Urinary bladder (tissue), 4 donors: ENCODE results near the gene BSPRY. TPM values are rescaled to one million over a fixed set of nuclear protein-coding genes. Genes with fewer than 3 reads are reported as not detected.
"Not testable (repeated sequence)": the region's sequence is repeated elsewhere in the genome, so short reads cannot be mapped to it uniquely, and the experiment has no call there.

Source experiments
- DNase-seq: peaks from one replicate; pipeline ENCODE4 v3.0.0-alpha.2; 2015; ENCODE audit errors: extremely low spot score
- H3K27ac ChIP-seq: one replicate; pipeline ENCODE4 v1.5.1; 2013; ENCODE audit warnings: low read depth, mild to moderate bottlenecking, moderate library complexity
- H3K36me3 ChIP-seq: one replicate; pipeline ENCODE4 v1.6.1; 2013; ENCODE audit warnings: mild to moderate bottlenecking, moderate library complexity; ENCODE audit not compliant: insufficient read depth
- H3K4me1 ChIP-seq: one replicate; pipeline ENCODE4 v1.6.1; 2013; ENCODE audit warnings: mild to moderate bottlenecking, moderate library complexity; ENCODE audit not compliant: insufficient read depth
- H3K4me3 ChIP-seq: one replicate; pipeline ENCODE4 v1.5.1; 2013; ENCODE audit warnings: low read depth, low read length
- WGBS: extraction: QIAGEN DNeasy Blood & Tissue Kit; methylation state at CpG from one replicate; pipeline ENCODE4 v1.1.7; 2013; 5-methylcytosine and 5-hydroxymethylcytosine counted together
- polyA plus RNA-seq: library from polyadenylated mRNA; stranded (reverse); fragments of 200-250 nt; gene quantifications from one replicate; pipeline ENCODE4 v1.2.3, GENCODE V29; 2013
- total RNA-seq: library from RNA; depleted of rRNA; stranded (reverse); fragments of >200 nt; gene quantifications from one replicate; pipeline ENCODE4 v1.2.3, GENCODE V29; 2014
- donor health status: healthy with polysubstance abuse.
- donor health status: healthy.

The BSPRY gene
- total and polyA plus RNA-seq, 2 donors, result 1.2 to 2.4 TPM

DNA sequence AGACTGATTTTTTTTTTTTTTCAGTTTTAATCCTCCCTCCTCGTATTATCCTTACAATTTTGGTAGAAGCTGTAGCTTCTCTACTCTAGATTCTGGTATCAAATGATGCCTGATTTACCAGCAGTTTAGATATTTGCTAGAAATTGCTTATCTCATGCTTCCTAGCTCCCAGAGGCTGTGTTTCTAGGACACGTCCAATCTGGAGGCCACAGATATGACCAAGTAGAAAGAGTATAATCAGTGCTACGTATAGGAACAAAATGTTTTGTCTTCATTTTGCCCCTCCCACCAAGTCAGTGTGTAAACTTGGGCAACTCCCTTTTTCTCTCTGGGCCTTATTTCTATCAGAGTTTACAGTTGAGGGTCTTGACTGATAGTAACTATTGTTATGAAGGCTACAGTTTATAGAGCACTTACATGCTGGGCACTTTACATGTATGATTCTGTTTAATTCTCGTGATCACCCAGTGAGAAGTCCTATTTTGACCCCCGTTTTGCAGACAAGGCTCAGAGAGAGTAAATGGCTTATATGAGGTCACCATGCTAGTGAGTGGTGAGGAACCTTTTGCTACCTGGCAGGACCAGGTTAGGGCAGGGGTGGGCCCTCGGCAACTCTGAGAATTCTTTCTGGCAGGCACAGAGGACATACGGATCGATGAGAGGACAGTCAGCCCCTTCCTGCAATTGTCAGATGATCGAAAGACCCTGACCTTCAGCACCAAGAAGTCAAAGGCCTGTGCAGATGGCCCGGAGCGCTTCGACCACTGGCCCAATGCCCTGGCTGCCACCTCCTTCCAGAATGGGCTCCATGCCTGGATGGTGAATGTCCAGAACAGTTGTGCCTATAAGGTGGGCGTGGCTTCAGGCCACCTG is 19.9 kb downstream of the BSPRY start:
- no peak overlapping the region for H3K27ac ChIP-seq

DNA sequence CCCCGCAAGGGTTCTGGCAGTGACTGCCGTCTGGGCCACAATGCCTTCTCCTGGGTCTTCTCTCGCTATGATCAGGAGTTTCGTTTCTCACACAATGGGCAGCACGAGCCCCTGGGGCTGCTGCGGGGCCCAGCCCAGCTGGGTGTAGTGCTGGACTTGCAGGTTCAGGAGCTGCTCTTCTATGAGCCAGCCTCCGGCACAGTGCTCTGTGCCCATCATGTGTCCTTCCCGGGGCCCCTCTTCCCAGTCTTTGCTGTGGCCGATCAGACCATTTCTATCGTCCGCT is 20.5 kb downstream of the BSPRY start:
- Histone ChIP-seq H3K36me3 (peaks cover 4% of the 10 kb centered on the region), H3K4me3 (no peak overlapping the region), H3K27ac (no peak overlapping the region), H3K4me1 (no peaks in the 10 kb centered on the region)
- DNase-seq, result no peak
- WGBS, result 87% methylated on average over 11 of the region's 11 CpGs

More for the DNA sequence above, 19.9 kb downstream of the BSPRY start:
- H3K36me3 ChIP-seq, result peaks cover 4% of the 10 kb centered on the region
- DNase-seq, result no peak
- no peaks in the 10 kb centered on the region for H3K4me1 ChIP-seq
- 77% methylated on average over 13 of the region's 13 CpGs for WGBS
- no peak overlapping the region for H3K4me3 ChIP-seq

DNA sequence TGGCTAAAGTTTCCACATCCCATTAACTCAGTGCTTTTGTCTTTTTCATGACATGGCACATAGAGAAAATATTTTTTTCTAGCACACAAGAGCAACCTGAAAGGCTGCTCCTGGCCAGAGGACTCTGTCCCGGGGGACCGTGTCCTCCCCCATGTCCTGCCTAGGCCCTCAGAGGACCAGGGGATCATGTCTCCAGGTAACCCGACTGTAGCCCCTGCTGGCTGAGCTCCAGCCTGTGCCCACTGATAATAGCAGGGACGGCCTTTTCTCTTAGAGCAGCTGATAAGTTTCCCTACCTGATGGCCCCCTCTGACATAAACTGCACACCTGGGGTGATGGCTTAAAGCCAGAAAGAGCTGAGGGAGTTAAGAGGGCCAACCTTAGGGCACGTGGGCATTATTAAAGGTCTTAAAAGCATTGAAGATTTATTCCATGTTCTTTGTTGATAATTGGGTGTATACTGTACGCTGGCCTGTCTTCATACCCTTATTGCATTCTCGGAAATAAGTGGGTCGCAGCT is 21.5 kb downstream of the BSPRY start:
- H3K36me3 ChIP-seq, result peaks cover 4% of the 10 kb centered on the region
- no peak for DNase-seq
- no peak overlapping the region for H3K27ac ChIP-seq
- no peak overlapping the region for H3K4me3 ChIP-seq
- WGBS, result 73% methylated on average over 8 of the region's 8 CpGs
- no peaks in the 10 kb centered on the region for H3K4me1 ChIP-seq

DNA sequence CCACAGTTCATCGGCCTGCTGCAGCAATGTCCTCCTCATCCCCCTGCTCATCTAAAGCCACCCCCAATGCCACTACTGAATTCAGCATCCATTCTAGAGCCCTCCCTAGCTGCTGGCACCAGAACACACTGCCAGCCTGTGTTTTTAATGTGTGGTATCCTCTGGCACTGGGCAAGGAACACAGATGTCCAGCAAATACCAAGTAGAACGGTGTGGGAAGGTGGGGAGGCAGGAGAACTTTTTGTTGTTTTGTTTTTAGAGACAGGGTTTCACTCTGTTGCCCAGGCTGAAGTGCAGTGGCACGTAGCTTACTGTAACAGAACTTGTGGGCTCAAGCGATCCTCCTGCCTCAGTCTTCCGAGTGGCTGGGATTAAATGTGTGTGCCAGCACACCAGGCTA is 22.7 kb downstream of the BSPRY start:
- 90% methylated on average over 5 of the region's 5 CpGs for WGBS
- DNase-seq, result no peak
- Histone ChIP-seq H3K4me1 (no peaks in the 10 kb centered on the region), H3K4me3 (no peak overlapping the region), H3K36me3 (peaks cover 4% of the 10 kb centered on the region), H3K27ac (no peak overlapping the region)

DNA sequence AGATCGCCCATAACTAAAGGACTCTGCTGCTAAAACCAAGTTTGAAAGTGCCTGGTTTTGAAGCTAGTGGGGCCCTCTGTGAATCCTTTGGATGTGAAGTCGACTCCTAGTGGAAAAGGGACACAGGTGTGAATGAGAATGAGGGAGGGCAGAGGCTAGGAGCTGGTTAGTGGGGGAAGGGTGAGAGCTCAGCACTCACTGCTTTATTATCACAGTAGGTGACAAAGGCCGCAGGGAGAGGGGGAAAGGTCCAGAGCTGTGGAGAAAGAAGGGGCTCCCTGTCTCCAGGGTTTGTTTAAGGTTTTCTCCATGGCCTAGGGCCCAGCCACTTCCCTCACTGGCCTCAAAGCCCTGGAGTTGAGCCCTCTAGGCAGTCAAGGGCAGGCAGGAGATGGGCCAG is 23.9 kb downstream of the BSPRY start:
- H3K4me1 ChIP-seq, result no peaks in the 10 kb centered on the region
- no peak overlapping the region for H3K4me3 ChIP-seq
- peaks cover 4% of the 10 kb centered on the region for H3K36me3 ChIP-seq
- no peak overlapping the region for H3K27ac ChIP-seq
- no peak for DNase-seq
- WGBS, result 67% methylated on average over 3 of the region's 3 CpGs

DNA sequence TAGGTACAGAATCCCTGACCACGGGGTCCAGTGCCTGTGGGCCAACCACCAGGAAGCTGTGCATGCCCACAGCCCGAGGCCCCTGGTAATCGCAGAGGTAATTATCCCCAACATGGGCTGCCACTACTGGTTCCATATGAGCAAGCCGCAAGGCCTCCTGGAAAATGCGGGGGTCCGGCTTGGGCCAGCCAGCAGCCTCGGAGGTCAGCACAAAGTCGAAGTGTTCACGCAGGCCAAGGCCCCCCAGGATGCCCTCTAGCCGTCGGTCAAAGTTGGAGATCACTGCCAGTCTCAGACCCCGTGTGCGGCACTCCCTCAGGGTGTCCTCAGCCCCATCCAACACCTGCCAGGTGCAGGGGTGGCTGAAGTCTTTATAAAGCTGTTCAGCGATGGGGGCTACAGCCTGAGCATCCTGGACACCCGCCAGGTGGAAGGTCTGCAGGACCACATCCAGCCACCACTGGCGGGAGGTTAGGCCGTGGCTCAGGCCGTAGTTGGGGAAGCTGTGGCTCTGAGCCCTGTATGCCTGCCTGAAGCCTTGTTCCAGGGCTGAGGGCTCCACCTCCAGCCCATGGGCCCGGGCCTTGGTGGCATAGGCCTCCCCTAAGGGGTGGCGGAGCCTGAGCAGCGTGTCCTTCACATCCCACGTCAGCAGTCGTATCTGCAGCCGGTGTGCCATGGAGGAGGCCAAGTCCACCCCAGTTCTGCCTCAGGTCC is 24.5 kb downstream of the BSPRY start:
- no peak for DNase-seq
- Histone ChIP-seq H3K36me3 (peaks cover 4% of the 10 kb centered on the region), H3K27ac (no peak overlapping the region), H3K4me1 (no peaks in the 10 kb centered on the region), H3K4me3 (no peak overlapping the region)
- WGBS, result 90% methylated on average over 24 of the region's 24 CpGs

DNA sequence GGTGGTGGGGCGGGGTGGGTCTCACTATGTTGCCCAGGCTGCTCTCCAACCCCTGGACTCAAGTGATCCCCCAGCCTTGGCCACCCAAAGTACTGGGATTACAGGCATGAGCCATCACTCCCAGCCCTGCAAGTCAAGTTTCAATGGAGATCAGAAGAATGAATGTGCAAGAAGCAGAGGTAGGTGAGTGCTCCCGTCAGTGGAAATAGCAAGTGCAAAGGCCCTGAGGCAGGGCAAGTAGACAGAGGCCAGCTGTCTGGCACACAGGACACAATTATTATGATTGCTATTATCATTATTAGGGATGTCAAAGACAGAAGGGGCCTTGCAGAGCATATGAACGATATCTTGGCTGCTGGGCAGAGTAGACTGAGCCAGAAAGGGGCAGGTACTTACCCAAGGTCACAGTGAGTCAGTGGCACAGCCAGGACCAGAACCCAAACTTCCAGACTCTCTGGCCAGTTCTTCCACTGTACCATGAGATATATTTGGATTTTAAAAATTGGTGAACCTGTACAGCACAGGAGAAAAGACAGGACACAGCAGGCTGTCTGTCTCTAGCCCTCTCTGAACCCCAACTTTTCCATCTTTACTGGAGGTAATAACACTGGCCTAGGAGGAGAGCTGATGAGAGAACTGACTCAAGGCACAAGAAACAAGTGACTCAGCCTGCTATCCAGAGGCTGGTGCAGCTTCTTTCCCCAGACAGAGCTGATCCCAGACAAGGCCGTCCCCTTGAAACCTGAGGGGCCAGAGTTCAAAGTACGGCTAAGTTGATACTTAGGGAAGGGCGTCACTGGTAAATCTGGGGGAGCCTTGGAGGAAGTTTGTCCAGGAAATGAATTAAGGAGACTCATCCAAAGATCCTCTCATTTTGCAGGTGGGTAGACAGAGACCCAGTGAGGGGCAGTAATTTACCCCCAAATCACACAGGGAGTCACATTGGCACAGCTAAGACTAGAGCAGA is 26.0 kb downstream of the BSPRY start:
- no peak overlapping the region for H3K27ac ChIP-seq
- H3K36me3 ChIP-seq, result peaks cover 4% of the 10 kb centered on the region
- no peak for DNase-seq
- no peaks in the 10 kb centered on the region for H3K4me1 ChIP-seq
- no peak overlapping the region for H3K4me3 ChIP-seq
- WGBS, result 86% methylated on average over 6 of the region's 6 CpGs

DNA sequence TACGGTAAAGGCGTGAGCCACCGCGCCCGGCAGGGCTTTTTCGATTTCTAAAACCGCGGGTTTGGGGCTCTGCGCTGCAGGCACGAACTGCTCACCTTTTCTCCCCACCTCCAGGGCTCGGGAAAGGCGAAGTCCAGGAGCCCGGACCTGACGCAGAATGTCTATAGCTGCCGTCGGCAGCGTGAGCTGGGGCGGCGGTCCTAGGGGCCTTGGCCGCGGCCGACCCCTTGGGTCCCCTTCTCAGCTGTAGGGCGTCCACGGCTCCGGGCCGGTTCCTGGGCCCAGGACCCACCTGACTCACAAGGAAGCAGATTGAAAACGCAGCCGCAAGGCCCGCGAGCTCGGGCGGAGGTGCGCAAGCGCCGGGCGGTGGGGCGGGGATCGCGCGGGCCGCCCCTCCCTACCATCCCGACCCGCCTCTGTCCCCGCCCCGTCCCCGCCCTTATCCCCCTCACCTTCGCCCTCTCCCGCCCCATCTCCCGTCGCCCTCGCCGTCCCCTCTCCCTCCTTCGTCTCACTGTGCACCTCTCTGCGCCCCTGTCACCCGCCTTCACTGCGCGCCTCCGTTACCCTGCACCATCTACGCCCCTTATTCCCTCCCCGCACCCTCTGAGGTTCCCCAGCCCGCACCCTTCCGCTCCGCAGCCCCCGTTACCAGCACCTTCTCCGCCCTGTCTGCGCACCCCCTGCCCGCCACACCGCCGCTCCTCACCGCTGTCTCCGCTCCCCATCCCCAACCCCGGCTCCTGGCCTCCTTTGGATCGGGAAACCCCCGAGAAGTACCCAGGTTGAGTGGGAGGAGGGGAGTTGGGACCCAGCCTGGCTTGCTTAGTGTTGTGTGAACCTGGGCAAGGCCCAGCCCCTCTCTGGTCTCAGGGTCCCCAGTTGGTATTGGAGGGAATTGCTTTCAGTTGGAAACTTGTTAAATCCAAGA is 27.6 kb downstream of the BSPRY start, which contains the start of gene HDHD3:
HDHD3 (minus strand) TSS at position 353 of the 934 bp plus-strand sequence. CDS start 2,632 bp downstream, outside the sequence.
- H3K4me1 ChIP-seq, result no peaks in the 10 kb centered on the region
- H3K27ac ChIP-seq, result peak within 1 kb of the TSS; percentile 72
- DNase-seq, result peak; percentile 46
- 1% methylated on average over 74 of the region's 74 CpGs for WGBS
- peak within 1 kb of the TSS; percentile 72 for H3K4me3 ChIP-seq
- H3K36me3 ChIP-seq, result peaks cover 4% of the 10 kb centered on the region

DNA sequence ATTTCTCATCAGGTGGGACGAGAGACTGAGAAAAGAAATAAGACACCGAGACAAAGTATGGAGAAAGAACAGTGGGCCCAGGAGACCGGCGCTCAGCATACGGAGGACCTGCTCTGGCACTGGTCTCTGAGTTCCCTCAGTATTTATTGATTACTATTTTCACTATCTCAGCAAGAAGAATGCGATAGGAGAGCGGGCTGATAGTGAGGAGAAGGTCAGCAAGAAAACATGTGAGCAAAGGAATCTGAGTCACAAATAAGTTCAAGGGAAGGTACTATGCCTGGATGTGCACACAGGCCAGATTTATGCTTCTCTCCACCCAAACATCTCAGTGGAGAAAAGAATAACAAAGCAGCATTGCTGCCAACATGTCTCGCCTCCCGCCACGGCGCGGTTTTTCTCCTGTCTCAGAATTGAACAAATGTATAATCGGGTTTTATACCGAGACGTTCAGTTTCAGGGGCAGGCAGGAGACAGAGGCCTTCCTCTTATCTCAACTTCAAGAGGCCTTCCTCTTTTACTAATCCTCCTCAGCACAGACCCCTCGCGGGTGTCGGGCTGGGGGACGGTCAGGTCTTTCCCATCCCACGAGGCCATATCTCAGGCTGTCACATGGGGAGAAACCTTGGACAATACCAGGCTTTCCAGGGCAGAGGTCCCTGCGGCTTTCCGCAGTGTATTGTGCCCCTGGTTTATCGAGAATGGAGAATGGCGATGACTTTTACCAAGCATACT is 29.9 kb downstream of the BSPRY start:
- WGBS, result 50% methylated on average over 24 of the region's 24 CpGs
- not testable (repeated sequence) for H3K36me3 ChIP-seq, H3K4me1 ChIP-seq, H3K27ac ChIP-seq, DNase-seq, H3K4me3 ChIP-seq

DNA sequence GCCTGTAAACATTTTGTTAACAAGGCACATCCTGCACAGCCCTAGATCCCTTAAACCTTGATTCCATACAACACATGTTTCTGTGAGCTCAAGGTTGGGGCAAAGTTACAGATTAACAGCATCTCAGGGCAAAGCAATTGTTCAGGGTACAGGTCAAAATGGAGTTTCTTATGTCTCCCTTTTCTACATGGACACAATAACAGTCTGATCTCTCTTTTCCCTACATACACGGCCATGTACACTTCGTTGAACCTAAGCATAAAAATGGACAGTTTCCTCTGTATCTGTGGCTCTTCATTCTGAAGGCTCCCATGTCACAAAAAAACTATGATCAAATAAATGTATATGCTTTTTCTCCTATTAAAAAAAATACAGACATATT is 30.5 kb downstream of the BSPRY start:
- not testable (repeated sequence) for H3K27ac ChIP-seq, H3K4me3 ChIP-seq, DNase-seq, H3K36me3 ChIP-seq, H3K4me1 ChIP-seq
- WGBS, result 83% methylated on average over 2 of the region's 2 CpGs

DNA sequence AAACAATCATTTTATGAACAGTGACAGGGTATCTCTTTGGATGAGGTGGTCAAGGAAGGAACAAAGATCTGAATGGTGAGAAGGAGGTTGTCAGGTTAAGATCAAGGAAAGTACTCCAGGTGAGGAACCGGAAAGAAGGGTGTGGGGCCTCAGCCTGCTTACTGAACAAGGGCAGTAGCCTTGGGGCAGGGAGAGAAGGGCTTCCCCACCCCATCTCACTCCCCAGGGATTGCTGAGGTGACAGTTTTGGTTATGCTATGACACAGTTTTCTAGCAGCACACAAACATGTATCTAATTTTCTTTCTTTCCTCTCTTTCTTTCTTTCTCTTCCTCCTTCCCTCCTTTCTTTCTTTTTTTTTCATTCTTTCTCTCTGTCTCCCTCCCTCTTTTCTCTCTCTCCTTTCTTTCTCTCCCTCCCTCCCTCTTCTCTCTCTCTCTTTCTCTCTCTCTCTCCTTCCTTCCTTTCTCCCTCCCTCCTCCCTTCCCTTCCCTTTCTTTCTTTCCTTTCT is 31.6 kb downstream of the BSPRY start:
- no peak overlapping the region for H3K27ac ChIP-seq
- no peak for DNase-seq
- WGBS, result 40% methylated on average over 1 of the region's 1 CpG
- no peaks in the 10 kb centered on the region for H3K36me3 ChIP-seq
- H3K4me1 ChIP-seq, result no peaks in the 10 kb centered on the region
- no peak overlapping the region for H3K4me3 ChIP-seq

DNA sequence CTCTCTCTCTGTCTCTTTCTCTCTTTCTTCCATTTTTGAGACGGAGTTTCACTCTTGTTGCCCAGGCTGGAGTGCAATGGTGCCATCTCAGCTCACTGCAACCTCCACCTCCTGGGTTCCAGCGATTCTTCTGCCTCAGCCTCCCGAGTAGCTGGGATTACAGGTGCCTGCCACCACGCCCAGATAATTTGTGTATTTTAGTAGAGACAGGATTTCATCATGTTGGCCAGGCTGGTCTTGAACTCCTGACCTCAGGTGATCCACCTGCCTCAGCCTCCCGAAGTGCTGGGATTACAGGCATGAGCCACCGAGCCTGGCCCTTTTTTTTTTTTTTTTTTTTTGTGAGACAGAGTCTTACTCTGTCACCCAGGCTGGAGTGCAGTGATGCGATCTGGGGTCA is 32.1 kb downstream of the BSPRY start:
- not testable (repeated sequence) for H3K27ac ChIP-seq

More for the DNA sequence above, 32.1 kb downstream of the BSPRY start:
- WGBS, result 84% methylated on average over 7 of the region's 7 CpGs
- H3K36me3 ChIP-seq, H3K4me1 ChIP-seq, H3K4me3 ChIP-seq, DNase-seq: not testable (repeated sequence)
